MCF 10A (cell line): Measurements from ENCODE around the gene ADPRH. TPM values are rescaled to one million over a fixed set of nuclear protein-coding genes. Genes with fewer than 3 reads are reported as not detected.
A peak's percentile ranks its signal among the peaks of the same experiment; 100 is the strongest.

ENCODE experiments used
- Bru-seq: library from RNA; stranded (reverse); fragments of 400-500 nt; gene quantifications from one replicate; lab custom pipeline; 2021; lab: Mats Ljungman, UMichigan
- BruChase-seq, 2 experiments: library from RNA; stranded (reverse); fragments of 400-500 nt; gene quantifications; one replicate each; lab custom pipeline; 2021; lab: Mats Ljungman, UMichigan
- BruUV-seq: library from RNA; stranded (reverse); fragments of 400-500 nt; replicated peaks from 2 replicates; lab custom pipeline; 2021; lab: Mats Ljungman, UMichigan
- CTCF ChIA-PET: fragments of 300-600 bp; sonication (Branson Sonifier 250); formaldehyde crosslinking; extraction: SDS; loops from one replicate; lab custom pipeline; 2021; ENCODE audit warnings: antibody characterized with exemption, inconsistent platforms; lab: Yijun Ruan, JAX
- POLR2A ChIA-PET: fragments of 300-600, 350-650 bp; sonication (Branson Sonifier 250); formaldehyde crosslinking; extraction: SDS; loops from one replicate; lab custom pipeline; 2020; ENCODE audit warnings: antibody characterized with exemption, inconsistent platforms; lab: Yijun Ruan, JAX
- DNase-seq: peaks from one replicate; pipeline ENCODE4 v3.0.0-alpha.2; 2018; ENCODE audit not compliant: unreplicated experiment
- H3K27ac Mint-ChIP-seq: one replicate; pipeline ENCODE4 v1.8.0; 2022; ENCODE audit warnings: mild to moderate bottlenecking, low read depth, mixed read lengths; ENCODE audit not compliant: unreplicated experiment
- H3K27me3 Mint-ChIP-seq: one replicate; pipeline ENCODE4 v1.8.0; 2022; ENCODE audit warnings: mixed read lengths; ENCODE audit not compliant: insufficient read depth, unreplicated experiment
- H3K36me3 Mint-ChIP-seq: one replicate; pipeline ENCODE4 v1.8.0; 2022; ENCODE audit warnings: mild to moderate bottlenecking, moderate library complexity, mixed read lengths; ENCODE audit not compliant: insufficient read depth, unreplicated experiment
- H3K4me1 Mint-ChIP-seq: one replicate; pipeline ENCODE4 v1.8.0; 2022; ENCODE audit warnings: mixed read lengths; ENCODE audit not compliant: insufficient read depth, unreplicated experiment
- H3K4me3 Mint-ChIP-seq: one replicate; pipeline ENCODE4 v1.8.0; 2022; ENCODE audit warnings: mild to moderate bottlenecking, moderate library complexity, mixed read lengths; ENCODE audit not compliant: unreplicated experiment
- H3K9me3 Mint-ChIP-seq: one replicate; pipeline ENCODE4 v1.8.0; 2022; ENCODE audit warnings: mixed read lengths; ENCODE audit not compliant: unreplicated experiment
- intact Hi-C: fragments of 100-400 bp; cut with micrococcal nuclease; formaldehyde crosslinking; loops from 2 replicates; pipeline ENCODE4 v1.14.1; 2022
- long read RNA-seq: library from polyadenylated mRNA; stranded (forward); transcript quantifications from one replicate; pipeline ENCODE4 v2.0.0, GENCODE V29; 2022
- total RNA-seq: library from RNA; stranded (reverse); gene quantifications from 2 replicates; pipeline ENCODE4 v1.2.3, GENCODE V29; 2022
- TF ChIP-seq, protein P1 (sequence below): fragments of 200-600 bp; IDR thresholded peaks from one replicate; pipeline ENCODE4 v1.8.0; 2022; ENCODE audit warnings: antibody characterized with exemption, mild to moderate bottlenecking; ENCODE audit not compliant: unreplicated experiment

The ADPRH gene
- total RNA-seq (not detected in 2 replicates), Bru-seq, nascent RNA (percentile 8 among the genes with signal in this experiment), BruChase-seq, experiment 1, labeled RNA remaining after a 6-hour chase (percentile 17 among the genes with signal in this experiment), BruChase-seq, experiment 2, labeled RNA remaining after a 2-hour chase (percentile 11 among the genes with signal in this experiment)
- long read RNA-seq, result 0 reads

DNA sequence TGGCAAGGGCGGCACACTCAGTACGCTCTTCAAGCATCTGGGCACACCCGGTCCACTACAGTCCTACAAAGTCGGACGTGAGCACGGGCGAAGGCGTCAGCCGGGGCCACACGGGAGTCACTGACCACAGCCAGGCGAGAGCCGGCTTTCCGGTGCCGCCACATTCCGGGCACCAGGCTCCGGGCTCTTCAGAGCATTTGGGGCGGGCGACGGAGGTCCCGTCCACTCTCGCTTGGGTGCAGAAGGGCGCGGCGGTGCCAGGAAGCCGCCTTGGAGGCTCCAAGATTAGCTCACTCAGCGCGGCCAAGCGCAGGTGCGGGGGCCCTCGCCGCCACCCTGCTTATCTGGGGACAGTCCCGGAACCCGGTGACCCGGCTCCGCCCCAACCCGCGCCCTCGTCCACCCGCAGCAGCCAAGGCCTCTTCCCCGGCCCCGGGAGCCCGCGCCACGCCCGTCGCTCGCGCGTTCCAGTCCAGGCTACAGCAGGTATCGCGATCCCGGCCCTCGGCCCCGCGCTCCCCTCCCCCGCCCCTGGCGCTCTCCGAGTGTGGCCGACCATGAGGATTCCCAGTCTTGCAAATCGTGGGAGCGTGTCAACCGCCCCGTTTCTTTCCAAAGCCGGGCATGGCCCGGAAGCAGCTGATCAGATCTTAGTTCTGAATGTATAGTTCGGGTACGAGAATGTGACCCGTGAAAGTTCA, at the start of gene ADPRH:
TSS of gene ADPRH (plus strand) at position 127 of the 701 bp plus-strand sequence. CDS start 2,678 bp downstream, outside the sequence.
- Mint-ChIP-seq H3K27ac (no peak within 1 kb of the TSS), H3K4me3 (no peak within 1 kb of the TSS), H3K9me3 (no peaks in the 10 kb centered on the region), H3K36me3 (no peaks in the 10 kb centered on the region), H3K4me1 (peaks cover 5% of the 10 kb centered on the region), H3K27me3 (no peaks in the 10 kb centered on the region)
- BruUV-seq, result no TSS peak
- TF ChIP-seq, protein P1, sequence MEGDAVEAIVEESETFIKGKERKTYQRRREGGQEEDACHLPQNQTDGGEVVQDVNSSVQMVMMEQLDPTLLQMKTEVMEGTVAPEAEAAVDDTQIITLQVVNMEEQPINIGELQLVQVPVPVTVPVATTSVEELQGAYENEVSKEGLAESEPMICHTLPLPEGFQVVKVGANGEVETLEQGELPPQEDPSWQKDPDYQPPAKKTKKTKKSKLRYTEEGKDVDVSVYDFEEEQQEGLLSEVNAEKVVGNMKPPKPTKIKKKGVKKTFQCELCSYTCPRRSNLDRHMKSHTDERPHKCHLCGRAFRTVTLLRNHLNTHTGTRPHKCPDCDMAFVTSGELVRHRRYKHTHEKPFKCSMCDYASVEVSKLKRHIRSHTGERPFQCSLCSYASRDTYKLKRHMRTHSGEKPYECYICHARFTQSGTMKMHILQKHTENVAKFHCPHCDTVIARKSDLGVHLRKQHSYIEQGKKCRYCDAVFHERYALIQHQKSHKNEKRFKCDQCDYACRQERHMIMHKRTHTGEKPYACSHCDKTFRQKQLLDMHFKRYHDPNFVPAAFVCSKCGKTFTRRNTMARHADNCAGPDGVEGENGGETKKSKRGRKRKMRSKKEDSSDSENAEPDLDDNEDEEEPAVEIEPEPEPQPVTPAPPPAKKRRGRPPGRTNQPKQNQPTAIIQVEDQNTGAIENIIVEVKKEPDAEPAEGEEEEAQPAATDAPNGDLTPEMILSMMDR, result no peak
- POLR2A ChIA-PET, result no interaction called here
- CTCF ChIA-PET, result interaction anchor here (0.6 kb wide), 1 partner anchor 114 kb away, joined by 3 read pairs; no protein-coding TSS in a partner anchor
- intact Hi-C loops, result no loop called here
- no peak for DNase-seq

DNA sequence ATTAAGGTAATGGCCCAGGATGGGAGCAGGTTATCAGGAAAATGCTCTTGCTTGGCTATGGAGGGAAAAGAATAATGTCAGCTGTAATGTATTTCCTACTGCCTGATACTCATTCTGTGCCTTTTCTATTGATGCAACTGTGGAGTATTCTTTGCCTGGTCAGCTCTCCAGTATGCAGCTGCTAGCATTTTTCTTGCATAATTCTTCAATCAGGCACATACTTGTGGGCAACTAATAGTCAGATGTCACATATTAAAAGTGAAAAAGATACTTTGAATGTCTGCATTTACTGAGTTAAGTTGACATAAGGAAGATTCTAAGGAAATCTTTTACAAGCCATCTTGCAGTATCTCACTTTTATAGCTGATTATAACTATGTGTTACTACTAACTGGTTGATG, 49.4 kb upstream of the ADPRH start:
- TF ChIP-seq, protein P1, result no peak
- CTCF ChIA-PET, result interaction anchor here (0.6 kb wide), 1 partner anchor 11 kb away, joined by 6 read pairs; no protein-coding TSS in a partner anchor
- no peak for DNase-seq
- H3K9me3 Mint-ChIP-seq, result no peaks in the 10 kb centered on the region
- H3K4me1 Mint-ChIP-seq, result peaks cover 13% of the 10 kb centered on the region
- no peak overlapping the region for H3K4me3 Mint-ChIP-seq
- BruUV-seq, result no TSS peak
- no peaks in the 10 kb centered on the region for H3K27me3 Mint-ChIP-seq
- intact Hi-C loops, result loop anchor here (10.0 kb wide), 1 partner anchor 145 kb away; the partner anchor contains the start of gene COX17
- no peaks in the 10 kb centered on the region for H3K36me3 Mint-ChIP-seq
- POLR2A ChIA-PET, result no interaction called here
- H3K27ac Mint-ChIP-seq, result no peak overlapping the region

DNA sequence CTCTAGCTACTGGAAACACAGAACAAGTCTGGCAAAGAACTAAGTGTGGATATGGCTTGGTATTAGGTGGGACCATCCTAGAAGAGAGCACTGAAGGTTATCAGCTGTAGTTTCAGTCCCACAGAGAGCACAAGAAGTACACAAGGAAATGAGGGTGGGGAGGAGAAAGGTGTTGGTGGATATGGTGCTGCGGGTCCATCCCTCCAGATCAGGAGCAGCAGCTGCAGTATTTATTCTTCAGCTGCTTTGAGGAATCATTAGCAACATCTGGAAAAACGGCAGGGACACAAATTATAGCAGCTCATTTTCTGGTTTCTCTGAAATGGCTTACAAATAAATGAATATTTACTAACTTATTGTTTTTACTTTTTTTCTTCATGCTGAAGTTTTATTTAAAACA, 48.8 kb upstream of the ADPRH start:
- no TSS peak for BruUV-seq

More for the DNA sequence above, 48.8 kb upstream of the ADPRH start:
- TF ChIP-seq, protein P1, result no peak
- Mint-ChIP-seq H3K4me3 (no peak overlapping the region), H3K9me3 (no peaks in the 10 kb centered on the region), H3K4me1 (peaks cover 13% of the 10 kb centered on the region), H3K27me3 (no peaks in the 10 kb centered on the region), H3K27ac (no peak overlapping the region), H3K36me3 (no peaks in the 10 kb centered on the region)
- ChIA-PET CTCF (interaction anchor here (0.6 kb wide), 2 partner anchors 11 to 314 kb away, joined by 3 to 6 read pairs; no protein-coding TSS in a partner anchor), POLR2A (no interaction called here)
- intact Hi-C loops, result no loop called here
- no peak for DNase-seq
